Thyroid gland (tissue), 4 donors: ENCODE results near the gene SLX4.

ENCODE experiments used
- CTCF ChIP-seq, 6 experiments: fragments of 200-600 bp in 3 of 6; fragments of 450-650 bp in 3 of 6; sonication (generic) in 3 of 6; IDR thresholded peaks; one replicate each; pipeline ENCODE4 v1.5.1; 2016 to 2019; ENCODE audit warnings: antibody characterized with exemption in 6 of 6, mild to moderate bottlenecking in 2 of 6, inconsistent platforms in 1 of 6, moderate library complexity in 1 of 6
- POLR2A ChIP-seq, 2 donors: fragments of 450-650 bp; IDR thresholded peaks; one replicate each; pipeline ENCODE4 v1.6.1; 2017; ENCODE audit warnings: antibody characterized with exemption in 2 of 2, mild to moderate bottlenecking in 2 of 2, moderate library complexity in 1 of 2

- TF ChIP-seq CTCF (IDR thresholded peaks at IDR 0.05) (no peak), POLR2A (IDR thresholded peaks at IDR 0.05) (no peak)
Observed at GRCh38 chr16:3646348-3646920, 35.0 kb upstream of the SLX4 start.
